HL-60 (cell line): ENCODE data around the gene NTRK2.

Experiments
- DNase-seq, 2 experiments: peaks; one replicate each; pipeline ENCODE4 v3.0.0-alpha.2; 2010 to 2020; ENCODE audit warnings: low read depth in 1 of 2, low spot score in 1 of 2
- H3K27ac ChIP-seq: fragments of 250-450 bp; sonication (Bioruptor Pico); replicated peaks from 2 replicates; pipeline ENCODE4 v1.5.1; 2020; ENCODE audit warnings: mild to moderate bottlenecking, moderate library complexity
- H3K27me3 ChIP-seq: fragments of 250-450 bp; sonication (Bioruptor Pico); 2 replicates; pipeline ENCODE4 v1.5.1; 2021; ENCODE audit warnings: mild to moderate bottlenecking, moderate library complexity; ENCODE audit not compliant: insufficient read depth, poor library complexity, severe bottlenecking
- H3K4me3 ChIP-seq: replicated peaks from 2 replicates; pipeline ENCODE4 v1.5.1; 2011; ENCODE audit warnings: mild to moderate bottlenecking, control low read depth, low read length; ENCODE audit not compliant: insufficient read depth
- CTCF ChIP-seq: IDR thresholded peaks from one replicate; pipeline ENCODE4 v1.5.1; 2011; ENCODE audit warnings: low read length, control low read depth, inconsistent platforms; ENCODE audit not compliant: insufficient read depth
- GABPA ChIP-seq: IDR thresholded peaks from 2 replicates; pipeline ENCODE4 v1.6.1; 2012; ENCODE audit warnings: low read depth
- POLR2AphosphoS5 ChIP-seq: IDR thresholded peaks from 2 replicates; pipeline ENCODE4 v1.6.1; 2012; ENCODE audit warnings: low read depth
- REST ChIP-seq: IDR thresholded peaks from 2 replicates; pipeline ENCODE4 v1.6.1; 2012; ENCODE audit warnings: low read depth; ENCODE audit not compliant: insufficient replicate concordance
- SPI1 ChIP-seq: IDR thresholded peaks from 2 replicates; pipeline ENCODE4 v1.6.1; 2012; ENCODE audit warnings: low read depth, mild to moderate bottlenecking, borderline replicate concordance

NTRK2 gene

GRCh38 chr9:84751921-84752320, 82.4 kb downstream of the NTRK2 start:
- Histone ChIP-seq H3K27ac (no peak overlapping the region), H3K27me3 (peaks cover 3% of the 10 kb centered on the region), H3K4me3 (no peak overlapping the region)
- TF ChIP-seq POLR2AphosphoS5 = no peak
- DNase-seq = no peak

- no peak for TF ChIP-seq SPI1
- TF ChIP-seq REST = no peak
- TF ChIP-seq POLR2AphosphoS5 = no peak
- TF ChIP-seq GABPA = no peak
- no peak for TF ChIP-seq CTCF
- Histone ChIP-seq H3K27me3 (peaks cover 3% of the 10 kb centered on the region), H3K27ac (no peak overlapping the region), H3K4me3 (no peak overlapping the region)
- no peak for DNase-seq
These were observed 84.9 kb downstream of the NTRK2 start for GRCh38 chr9:84754461-84754860.

GRCh38 chr9:84754881-84755280, 85.4 kb downstream of the NTRK2 start:
- no peak overlapping the region for H3K4me3 ChIP-seq
- no peak overlapping the region for H3K27ac ChIP-seq
- no peak for DNase-seq
- no peak for TF ChIP-seq CTCF
- no peak for TF ChIP-seq SPI1
- TF ChIP-seq REST = no peak
- no peak for TF ChIP-seq GABPA
- TF ChIP-seq POLR2AphosphoS5 = no peak
- H3K27me3 ChIP-seq = peaks cover 3% of the 10 kb centered on the region

GRCh38 chr9:84755380-84755779, 85.9 kb downstream of the NTRK2 start:
- no peak overlapping the region for H3K4me3 ChIP-seq
- TF ChIP-seq POLR2AphosphoS5 (no peak), SPI1 (no peak), CTCF (no peak), REST (no peak), GABPA (no peak)
- H3K27ac ChIP-seq = no peak overlapping the region
- peaks cover 3% of the 10 kb centered on the region for H3K27me3 ChIP-seq
- DNase-seq = no peak
